NB4 (cell line): Measurements from ENCODE around the gene BARX1.

Experiments
- CTCF ChIP-seq: IDR thresholded peaks from one replicate; pipeline ENCODE4 v1.5.1; 2012; ENCODE audit warnings: low read depth, low read length
- TF ChIP-seq, protein P1 (sequence below): IDR thresholded peaks from 2 replicates; pipeline ENCODE4 v1.6.1; 2011; ENCODE audit warnings: low read depth, low read length

- TF ChIP-seq CTCF, result no peak
- TF ChIP-seq, protein P1, sequence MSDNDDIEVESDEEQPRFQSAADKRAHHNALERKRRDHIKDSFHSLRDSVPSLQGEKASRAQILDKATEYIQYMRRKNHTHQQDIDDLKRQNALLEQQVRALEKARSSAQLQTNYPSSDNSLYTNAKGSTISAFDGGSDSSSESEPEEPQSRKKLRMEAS, result no peak
These were observed 3.1 kb upstream of the BARX1 start for GRCh38 chr9:93958121-93958818.
